ENCODE results near the gene PANK4.
A peak's percentile ranks its signal among the peaks of the same experiment; 100 is the strongest.

PANK4 gene

DNA sequence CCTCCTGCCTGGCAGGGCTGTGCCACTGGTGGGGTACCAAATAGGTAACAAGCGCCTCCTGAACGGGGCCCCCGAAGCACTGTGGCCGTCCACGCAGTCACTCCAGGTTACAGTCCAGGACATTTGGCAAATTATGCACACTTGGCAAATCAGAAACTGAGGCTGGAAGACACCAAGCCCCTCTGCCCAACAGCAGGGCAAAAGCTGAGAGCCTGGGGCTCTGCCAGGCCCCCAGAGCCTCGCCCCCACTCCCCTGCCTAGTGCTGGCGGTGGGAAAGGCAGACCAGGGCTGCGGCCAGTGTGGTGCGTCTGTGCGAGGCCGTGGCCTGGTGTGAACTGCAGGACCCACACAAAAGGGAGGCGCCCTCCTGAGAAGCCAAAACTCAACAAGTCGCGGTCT lies 9.4 kb downstream of the PANK4 start:
- H3K4me1 Mint-ChIP-seq, result no peaks in the 10 kb centered on the region
- no peaks in the 10 kb centered on the region for H3K9me3 Mint-ChIP-seq
- H3K4me3 Mint-ChIP-seq, result no peak overlapping the region
- no peak overlapping the region for H3K27ac Mint-ChIP-seq
- no peaks in the 10 kb centered on the region for H3K27me3 Mint-ChIP-seq
- no peak for ATAC-seq
- H3K36me3 Mint-ChIP-seq, result peaks cover 65% of the 10 kb centered on the region

DNA sequence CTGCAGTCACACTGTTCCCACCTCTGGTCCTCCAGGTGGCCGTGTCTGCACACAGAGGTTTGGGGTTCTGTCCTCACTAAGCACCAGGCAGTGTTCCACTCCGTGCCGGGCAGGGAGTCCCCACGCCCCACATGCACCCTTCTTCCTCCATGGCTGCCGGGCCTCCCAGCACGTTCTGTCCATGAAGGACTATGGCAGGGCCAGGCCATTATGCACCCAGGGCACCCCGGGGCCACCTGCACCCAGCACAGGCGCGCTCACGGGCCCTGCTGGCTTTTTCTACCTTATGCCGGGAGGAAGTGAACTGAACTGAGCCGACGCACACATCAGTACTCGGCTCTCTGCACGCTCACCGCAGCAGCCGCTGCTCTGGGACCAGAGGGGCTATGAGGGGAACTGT lies 10.3 kb downstream of the PANK4 start:
- Mint-ChIP-seq H3K4me1 (no peaks in the 10 kb centered on the region), H3K27ac (no peak overlapping the region), H3K4me3 (no peak overlapping the region), H3K27me3 (no peaks in the 10 kb centered on the region), H3K9me3 (no peaks in the 10 kb centered on the region), H3K36me3 (peaks cover 69% of the 10 kb centered on the region)
- ATAC-seq, result no peak

DNA sequence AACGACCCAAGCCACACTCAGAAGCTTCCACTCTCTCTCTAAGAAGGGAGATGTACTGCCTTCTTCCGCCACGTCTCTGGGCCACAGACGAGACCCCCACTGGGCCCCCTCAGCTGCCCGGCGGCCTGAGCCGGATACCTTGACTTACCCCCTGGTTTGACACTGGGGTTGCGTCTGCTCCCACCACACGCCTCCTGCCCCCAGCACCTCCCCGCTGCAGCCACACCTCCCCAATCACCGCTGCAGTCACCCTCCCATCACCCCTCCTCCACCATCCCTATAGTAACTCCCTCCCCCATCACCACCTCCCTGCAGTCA lies 10.7 kb downstream of the PANK4 start:
- Mint-ChIP-seq H3K27ac (no peak overlapping the region), H3K4me1 (no peaks in the 10 kb centered on the region), H3K4me3 (no peak overlapping the region), H3K36me3 (peaks cover 65% of the 10 kb centered on the region), H3K9me3 (no peaks in the 10 kb centered on the region), H3K27me3 (no peaks in the 10 kb centered on the region)
- ATAC-seq, result no peak

DNA sequence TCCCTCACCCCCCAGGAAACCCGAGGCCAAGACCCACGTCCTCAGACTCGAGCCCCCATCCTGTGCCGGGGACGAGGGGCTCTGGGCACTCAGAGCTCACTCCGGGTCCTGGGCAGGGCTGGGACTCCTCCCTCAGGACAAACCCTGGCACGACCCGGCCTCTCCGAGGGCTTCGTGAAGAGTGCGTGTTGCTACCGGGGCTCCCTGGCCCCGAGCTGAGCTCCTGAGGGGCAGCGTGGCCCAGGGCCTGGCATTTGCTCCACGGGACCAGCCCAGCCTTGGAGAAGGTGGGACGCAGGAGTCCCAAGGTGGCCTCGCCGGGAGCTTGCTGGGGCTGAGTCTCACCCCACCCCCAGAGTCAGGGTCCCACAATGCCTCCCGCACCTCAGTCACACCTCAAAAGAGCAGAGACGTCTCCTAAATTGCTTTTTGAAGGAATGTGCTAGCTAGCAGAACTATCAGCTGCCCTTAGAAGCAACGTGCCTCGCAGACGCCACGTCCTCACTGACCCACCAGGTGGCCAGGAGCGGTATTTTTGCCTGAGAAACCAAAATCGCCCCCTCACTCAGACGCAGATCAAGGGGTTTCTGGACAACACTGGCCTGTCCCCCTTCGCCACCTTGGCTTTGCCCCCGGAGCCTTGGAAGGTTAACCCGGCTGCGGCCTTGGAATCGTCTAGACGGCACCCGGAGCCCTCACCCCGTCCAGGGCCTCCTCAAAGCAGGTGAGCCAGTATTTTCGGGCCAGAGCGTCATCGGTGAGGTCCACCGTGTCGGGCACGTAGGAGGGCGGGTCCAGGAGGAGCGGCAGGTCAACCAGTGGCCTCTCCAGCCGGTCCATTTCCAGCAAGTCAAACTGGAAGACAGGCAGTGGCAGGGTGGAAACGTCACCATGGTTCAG lies 11.3 kb downstream of the PANK4 start:
- H3K27ac Mint-ChIP-seq, result no peak overlapping the region
- ATAC-seq, result no peak

DNA sequence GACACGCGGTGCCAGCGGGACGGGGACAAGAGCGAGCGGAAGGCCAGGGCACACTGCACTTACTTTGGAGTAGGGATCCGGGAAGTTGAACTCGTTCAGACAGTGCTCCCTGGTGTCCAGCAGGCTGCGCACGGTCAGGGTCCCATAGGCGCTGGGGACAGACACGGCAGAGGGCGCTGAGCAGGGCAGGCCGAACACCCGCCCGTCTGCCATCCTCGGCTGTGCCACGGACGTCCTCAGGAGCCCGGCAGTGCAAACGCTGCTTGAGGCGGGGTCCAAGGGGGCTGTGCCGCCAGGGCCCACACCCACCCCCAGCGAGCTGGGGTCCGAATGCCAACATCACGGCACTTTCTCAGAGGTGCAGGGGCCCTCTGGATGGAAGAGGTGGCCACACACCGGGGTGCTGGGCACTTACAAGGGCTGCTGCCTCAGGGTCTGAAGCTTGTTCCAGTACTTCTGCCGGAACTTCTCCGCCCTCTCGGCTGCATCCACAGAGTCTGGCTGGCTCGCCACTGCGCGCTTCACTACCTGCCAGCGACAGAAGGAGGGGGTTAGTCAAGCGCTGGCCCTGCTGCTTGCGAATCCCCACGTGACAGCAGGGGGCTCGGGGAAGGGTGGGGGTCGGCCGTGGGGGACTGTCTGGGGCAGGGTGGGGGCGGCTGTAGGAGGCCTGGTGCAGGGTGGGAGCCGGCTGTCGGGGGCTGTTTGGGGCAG lies 12.3 kb downstream of the PANK4 start:
- Mint-ChIP-seq H3K27me3 (no peaks in the 10 kb centered on the region), H3K4me3 (no peak overlapping the region), H3K9me3 (no peaks in the 10 kb centered on the region), H3K27ac (no peak overlapping the region), H3K36me3 (peaks cover 77% of the 10 kb centered on the region), H3K4me1 (no peaks in the 10 kb centered on the region)
- ATAC-seq, result no peak

More for the DNA sequence above, 11.3 kb downstream of the PANK4 start:
- H3K27me3 Mint-ChIP-seq, result no peaks in the 10 kb centered on the region
- peaks cover 69% of the 10 kb centered on the region for H3K36me3 Mint-ChIP-seq
- no peaks in the 10 kb centered on the region for H3K9me3 Mint-ChIP-seq
- no peak overlapping the region for H3K4me3 Mint-ChIP-seq
- H3K4me1 Mint-ChIP-seq, result no peaks in the 10 kb centered on the region

DNA sequence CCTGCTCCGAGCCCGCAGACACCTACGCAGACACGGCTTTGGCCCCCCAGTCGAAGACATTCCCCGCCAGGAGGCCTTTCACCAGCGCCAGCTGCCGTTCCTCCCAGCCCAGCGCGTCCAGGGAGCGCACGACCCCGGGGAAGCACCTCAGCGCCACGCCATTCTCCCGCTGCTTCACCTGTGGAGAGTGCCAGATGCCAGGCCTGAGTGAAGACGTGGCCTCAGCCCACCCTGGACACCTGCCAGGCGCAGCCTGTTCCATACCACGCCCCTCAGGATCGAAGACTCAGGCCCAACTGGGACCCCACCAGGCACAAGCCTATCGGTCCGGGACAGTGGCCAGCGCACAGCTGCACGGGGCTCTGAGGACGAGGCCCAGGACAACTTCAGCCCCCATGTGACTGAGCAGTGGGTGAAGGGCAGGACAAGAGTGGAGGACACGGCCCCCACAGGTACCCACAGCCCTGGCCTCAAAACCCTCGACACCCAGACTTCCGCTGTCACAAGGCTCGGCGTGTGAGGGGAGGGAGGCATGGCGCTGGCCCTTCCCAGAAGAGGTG lies 13.5 kb downstream of the PANK4 start:
- Mint-ChIP-seq H3K36me3 (peaks cover 77% of the 10 kb centered on the region), H3K4me1 (no peaks in the 10 kb centered on the region), H3K27me3 (no peaks in the 10 kb centered on the region), H3K9me3 (no peaks in the 10 kb centered on the region), H3K27ac (no peak overlapping the region), H3K4me3 (no peak overlapping the region)
- ATAC-seq, result no peak

DNA sequence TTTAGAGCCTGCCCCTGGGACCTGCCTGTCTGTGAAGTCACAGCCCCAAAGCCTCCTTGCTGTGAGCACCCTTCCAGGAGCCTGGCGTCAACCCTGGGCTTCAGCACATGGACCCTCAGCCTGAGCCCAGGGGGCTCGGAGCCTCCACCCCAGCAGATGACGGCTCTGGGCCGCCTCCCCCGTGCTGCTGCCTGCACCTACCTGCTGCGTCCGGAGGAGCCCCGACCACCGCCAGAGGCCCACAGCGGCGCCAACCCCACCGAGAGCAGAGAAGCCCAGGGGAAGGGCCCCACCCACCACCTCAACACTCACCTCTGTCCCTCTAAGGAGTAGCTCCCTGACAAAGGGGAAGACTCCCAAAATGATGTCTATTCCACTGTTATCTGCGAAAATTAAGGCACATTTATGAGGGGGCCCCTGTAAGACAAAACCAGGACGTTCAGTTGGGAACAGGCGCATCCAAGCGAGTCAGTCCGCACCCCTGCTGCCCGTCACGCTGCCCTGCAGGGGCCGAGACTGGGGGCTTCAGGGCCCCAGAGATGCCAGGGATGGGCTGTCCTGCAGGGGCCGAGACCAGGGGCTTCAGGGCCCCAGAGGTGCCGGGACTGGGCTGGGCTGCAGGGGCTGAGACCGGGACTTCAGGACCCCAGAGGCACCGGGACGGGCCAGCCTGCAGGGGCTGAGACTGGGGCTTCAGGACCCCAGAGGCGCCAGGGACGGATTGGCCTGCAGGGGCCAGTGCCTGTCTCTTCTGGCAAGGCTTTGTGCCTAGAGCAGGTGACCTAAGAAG lies 15.8 kb downstream of the PANK4 start:
- no peaks in the 10 kb centered on the region for H3K27me3 Mint-ChIP-seq
- no peak overlapping the region for H3K4me3 Mint-ChIP-seq
- H3K36me3 Mint-ChIP-seq, result peaks cover 60% of the 10 kb centered on the region
- ATAC-seq, result no peak
- H3K4me1 Mint-ChIP-seq, result no peaks in the 10 kb centered on the region
- H3K27ac Mint-ChIP-seq, result no peak overlapping the region
- H3K9me3 Mint-ChIP-seq, result no peaks in the 10 kb centered on the region

DNA sequence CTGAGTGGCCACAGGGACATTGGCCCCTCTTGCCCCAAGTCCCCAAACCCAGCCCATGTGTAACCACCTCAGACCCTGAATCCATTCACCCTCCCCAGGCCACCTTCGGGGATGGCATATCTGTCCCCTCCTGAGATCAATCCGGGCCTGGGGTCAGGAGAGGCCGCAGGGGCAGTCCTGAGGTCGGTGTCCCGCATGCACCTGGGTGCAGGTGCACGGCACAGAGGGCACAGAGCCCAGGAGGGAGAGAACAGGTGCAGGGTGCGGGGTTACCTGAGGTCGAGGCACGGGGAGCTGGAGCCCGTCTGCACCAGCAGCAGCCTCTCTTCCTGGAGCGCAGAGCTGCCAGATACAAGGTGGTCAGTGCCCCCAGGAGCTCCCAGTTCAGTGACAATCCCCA lies 16.8 kb downstream of the PANK4 start:
- H3K36me3 Mint-ChIP-seq, result peaks cover 55% of the 10 kb centered on the region
- H3K4me1 Mint-ChIP-seq, result no peaks in the 10 kb centered on the region
- no peak overlapping the region for H3K27ac Mint-ChIP-seq
- ATAC-seq, result no peak
- no peaks in the 10 kb centered on the region for H3K9me3 Mint-ChIP-seq
- no peaks in the 10 kb centered on the region for H3K27me3 Mint-ChIP-seq
- H3K4me3 Mint-ChIP-seq, result no peak overlapping the region

DNA sequence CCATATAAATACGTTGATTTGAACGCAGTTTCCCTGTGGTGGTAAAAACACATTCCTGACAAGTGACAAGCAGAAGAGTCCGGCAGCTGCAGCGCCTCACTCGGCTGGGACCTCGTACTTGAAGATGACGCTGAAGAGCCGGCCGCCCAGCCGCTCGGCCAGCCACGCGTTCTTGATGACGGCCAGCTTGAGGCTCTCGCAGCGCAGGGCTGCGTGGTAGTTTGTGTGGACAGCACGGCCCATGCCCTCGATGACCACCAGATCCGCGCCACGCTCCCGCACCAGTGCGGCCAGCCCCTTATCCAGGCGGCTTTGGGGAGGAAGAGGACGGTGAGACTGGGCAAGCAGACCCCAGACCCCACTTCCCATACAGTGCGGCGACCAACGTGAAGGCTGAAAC lies 17.6 kb downstream of the PANK4 start:
- Mint-ChIP-seq H3K36me3 (peaks cover 53% of the 10 kb centered on the region), H3K9me3 (no peaks in the 10 kb centered on the region), H3K4me1 (no peaks in the 10 kb centered on the region), H3K27me3 (no peaks in the 10 kb centered on the region), H3K27ac (no peak overlapping the region), H3K4me3 (no peak overlapping the region)
- no peak for ATAC-seq

DNA sequence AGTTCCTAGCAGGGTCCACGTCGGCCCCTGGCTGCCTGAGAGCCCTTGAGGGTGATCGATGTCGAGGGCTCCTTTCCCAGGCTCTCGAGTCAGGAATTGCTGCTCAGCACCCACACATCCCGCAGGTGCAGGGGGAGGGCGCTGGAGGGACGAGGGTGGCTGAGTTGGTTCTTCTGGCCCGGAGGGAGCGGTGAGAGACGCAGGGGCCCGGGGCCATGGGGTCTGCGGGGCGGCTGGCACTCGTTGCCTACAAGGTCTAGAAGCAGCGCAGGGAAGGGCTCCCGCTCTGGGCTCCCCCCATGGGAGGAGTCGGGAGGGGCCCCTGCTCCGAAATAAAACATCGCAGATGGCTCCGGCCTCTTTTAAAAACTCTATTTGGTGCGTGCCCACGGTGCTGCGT lies 18.2 kb downstream of the PANK4 start:
- peaks cover 48% of the 10 kb centered on the region for H3K36me3 Mint-ChIP-seq
- H3K9me3 Mint-ChIP-seq, result no peaks in the 10 kb centered on the region
- H3K4me3 Mint-ChIP-seq, result no peak overlapping the region
- H3K4me1 Mint-ChIP-seq, result no peaks in the 10 kb centered on the region
- no peaks in the 10 kb centered on the region for H3K27me3 Mint-ChIP-seq
- no peak for ATAC-seq
- no peak overlapping the region for H3K27ac Mint-ChIP-seq

DNA sequence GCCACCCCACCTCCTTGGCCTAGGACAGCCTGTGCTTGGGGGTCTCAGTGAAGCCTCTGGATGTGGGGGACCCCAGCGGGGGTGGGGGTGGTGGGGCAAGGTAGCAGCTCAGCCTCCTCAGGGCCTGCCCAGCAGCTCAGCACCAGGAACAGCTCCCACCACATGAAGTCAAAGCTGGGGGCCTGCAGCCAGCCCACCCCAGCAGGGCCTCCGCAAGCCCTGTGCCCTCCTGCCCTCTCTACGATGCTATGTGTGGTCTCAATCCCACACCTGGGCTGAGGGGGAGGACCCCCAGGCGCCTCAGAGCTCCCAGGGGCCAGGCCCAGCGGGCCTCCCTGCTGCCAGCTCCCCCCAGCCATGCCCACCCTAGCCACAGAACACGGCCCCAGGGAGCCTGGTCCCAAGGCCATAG lies 18.6 kb downstream of the PANK4 start:
- Mint-ChIP-seq H3K9me3 (no peaks in the 10 kb centered on the region), H3K4me3 (no peak overlapping the region), H3K27me3 (no peaks in the 10 kb centered on the region), H3K27ac (no peak overlapping the region), H3K4me1 (no peaks in the 10 kb centered on the region), H3K36me3 (peaks cover 44% of the 10 kb centered on the region)
- no peak for ATAC-seq

DNA sequence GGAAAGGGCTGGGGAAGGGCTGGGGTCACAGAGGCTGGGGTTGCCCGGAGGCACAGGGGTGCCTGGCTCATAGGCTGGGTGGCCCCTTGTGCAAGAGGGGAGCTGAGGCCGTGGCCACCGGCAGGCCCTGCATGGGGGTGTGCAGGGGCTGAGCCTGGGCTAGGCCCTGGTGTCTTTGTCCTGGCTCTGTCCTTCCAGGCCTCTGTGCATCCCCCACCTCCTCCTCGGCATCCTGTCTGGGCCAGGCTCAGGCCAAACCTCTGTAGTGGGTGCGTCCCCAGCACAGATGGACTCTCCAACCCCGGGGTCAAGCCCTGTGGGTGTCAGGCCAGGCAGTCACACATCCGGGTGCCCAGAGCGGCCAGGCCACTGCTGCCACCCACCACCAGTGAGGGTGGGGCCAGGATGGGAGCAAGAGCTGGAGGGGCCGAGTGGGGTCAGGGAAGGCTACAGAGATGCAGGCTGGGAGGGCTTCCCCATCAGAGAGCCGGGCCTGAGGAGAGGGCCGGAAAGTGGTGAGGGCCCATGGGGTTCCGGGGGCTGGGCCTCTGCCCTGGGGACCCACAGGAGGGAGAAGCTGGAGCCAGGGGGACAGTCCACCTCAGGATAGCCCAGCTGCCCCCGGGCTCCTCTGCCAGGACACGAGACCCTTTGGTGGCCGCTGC lies 19.4 kb downstream of the PANK4 start:
- Mint-ChIP-seq H3K27ac (no peak overlapping the region), H3K27me3 (no peaks in the 10 kb centered on the region), H3K4me1 (no peaks in the 10 kb centered on the region), H3K9me3 (no peaks in the 10 kb centered on the region), H3K36me3 (peaks cover 37% of the 10 kb centered on the region), H3K4me3 (no peak overlapping the region)
- no peak for ATAC-seq

DNA sequence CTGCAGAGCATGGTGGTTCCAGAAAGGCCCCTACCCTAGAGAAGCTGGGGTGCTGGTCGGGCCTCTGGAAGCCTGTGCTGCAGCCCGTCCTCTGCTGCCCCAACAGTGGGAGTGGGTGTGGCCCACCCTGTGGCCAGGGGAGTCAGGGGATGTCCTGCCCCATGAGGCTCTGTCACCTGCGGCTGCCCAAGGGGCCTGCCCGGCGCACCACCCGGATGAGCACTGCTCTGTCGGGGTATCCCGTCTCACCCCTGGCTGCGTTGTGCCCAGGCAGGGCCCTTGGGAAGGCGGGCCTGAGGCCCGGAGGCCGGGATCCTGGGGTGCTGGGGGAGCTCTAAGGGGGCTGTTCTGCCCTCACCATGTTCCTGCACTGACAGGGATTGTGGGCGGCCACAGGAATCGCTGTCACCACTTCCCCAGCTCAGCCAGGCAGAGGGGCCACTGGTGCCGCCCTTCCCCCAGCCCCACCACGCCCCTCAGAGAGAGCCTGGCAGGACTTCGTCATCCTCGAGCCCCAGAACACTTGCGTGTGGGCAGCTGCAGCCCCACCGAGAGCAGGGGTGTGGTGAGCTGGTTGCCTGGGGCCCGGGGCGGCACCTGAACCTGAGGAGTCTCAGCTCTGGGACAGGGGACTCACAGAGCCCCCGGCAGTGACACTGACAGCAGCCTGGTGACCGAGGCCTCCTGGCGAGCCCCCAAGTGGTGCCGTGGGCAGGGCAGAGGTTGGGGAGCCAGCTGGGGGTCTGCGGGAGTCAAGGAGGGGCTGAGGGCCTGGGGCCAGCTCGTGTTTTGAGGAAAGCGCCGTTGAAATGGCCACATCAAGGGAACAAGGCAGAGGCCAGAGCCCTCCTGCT lies 20.2 kb downstream of the PANK4 start:
- no peak overlapping the region for H3K4me3 Mint-ChIP-seq
- H3K9me3 Mint-ChIP-seq, result no peaks in the 10 kb centered on the region
- H3K4me1 Mint-ChIP-seq, result no peaks in the 10 kb centered on the region
- H3K36me3 Mint-ChIP-seq, result peaks cover 29% of the 10 kb centered on the region
- no peak overlapping the region for H3K27ac Mint-ChIP-seq
- no peaks in the 10 kb centered on the region for H3K27me3 Mint-ChIP-seq
- peak; percentile 1 for ATAC-seq

DNA sequence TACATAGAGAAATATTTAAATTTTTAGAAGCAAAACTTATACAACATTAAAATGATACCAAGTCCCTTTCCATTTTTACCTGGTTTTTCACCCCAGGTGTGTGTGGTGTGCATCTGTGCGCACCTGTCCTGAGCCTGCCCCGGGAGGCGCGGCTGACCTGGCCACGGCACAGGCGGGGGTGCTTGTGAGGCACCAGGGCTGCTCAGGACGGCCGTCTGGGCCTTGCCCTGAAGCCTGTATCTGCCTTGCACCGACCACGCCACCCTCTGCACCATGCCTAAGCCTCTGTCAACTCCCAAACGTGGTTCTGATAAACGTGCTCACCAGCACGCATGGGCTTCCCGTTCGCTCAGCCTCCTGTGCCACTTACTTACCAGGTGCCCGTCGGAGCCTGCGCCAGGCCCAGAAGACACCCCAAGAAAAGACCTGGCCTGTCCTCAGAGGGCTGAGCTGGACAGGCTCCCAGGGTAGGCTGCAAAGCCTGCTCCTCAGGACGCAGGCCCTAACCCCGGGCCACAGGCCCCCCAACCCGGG lies 20.9 kb downstream of the PANK4 start:
- Mint-ChIP-seq H3K4me3 (no peak overlapping the region), H3K4me1 (peaks cover 6% of the 10 kb centered on the region), H3K36me3 (peaks cover 27% of the 10 kb centered on the region), H3K9me3 (no peaks in the 10 kb centered on the region), H3K27me3 (no peaks in the 10 kb centered on the region), H3K27ac (no peak overlapping the region)
- no peak for ATAC-seq

Measured in stimulated activated memory B cell treated with anti-CD40 and anti-IgM and Interleukin-4, amounts not matched to agents 10 μg/mL and 1 μg/mL and 100 μg/mL, for 72 hours (primary cell).